KOPT-K1 (cell line): ENCODE data around the gene HECW1.

ENCODE experiments used
- H3K27ac ChIP-seq: fragments of 200-600 bp; sonication (generic); 2 replicates; pipeline ENCODE4 v1.5.1; 2016; ENCODE audit warnings: antibody characterized with exemption, mild to moderate bottlenecking, low read depth, low read length; ENCODE audit not compliant: poor library complexity, severe bottlenecking
- H3K36me3 ChIP-seq: fragments of 200-600 bp; sonication (generic); 2 replicates; pipeline ENCODE4 v1.5.1; 2017; ENCODE audit warnings: antibody characterized with exemption, mild to moderate bottlenecking, low read length, moderate library complexity; ENCODE audit not compliant: insufficient read depth
- H3K9me3 ChIP-seq: fragments of 200-600 bp; sonication (generic); 2 replicates; pipeline ENCODE4 v1.5.1; 2017; ENCODE audit warnings: antibody characterized with exemption, low read length, mild to moderate bottlenecking; ENCODE audit not compliant: insufficient read depth, poor library complexity, severe bottlenecking

Gene HECW1

GRCh38 chr7:43506460-43506859 lies 394.0 kb downstream of the HECW1 start:
- H3K27ac ChIP-seq: no peak overlapping the region
- no peaks in the 10 kb centered on the region for H3K36me3 ChIP-seq
- H3K9me3 ChIP-seq: no peaks in the 10 kb centered on the region

GRCh38 chr7:43508461-43508860 lies 396.0 kb downstream of the HECW1 start:
- no peaks in the 10 kb centered on the region for H3K36me3 ChIP-seq
- peak overlapping the region; percentile 19 for H3K27ac ChIP-seq
- no peaks in the 10 kb centered on the region for H3K9me3 ChIP-seq

- Histone ChIP-seq H3K9me3 (no peaks in the 10 kb centered on the region), H3K36me3 (no peaks in the 10 kb centered on the region), H3K27ac (no peak overlapping the region)
These were observed 397.5 kb downstream of the HECW1 start for GRCh38 chr7:43509906-43510305.

GRCh38 chr7:43511029-43511428 lies 398.6 kb downstream of the HECW1 start:
- Histone ChIP-seq H3K36me3 (no peaks in the 10 kb centered on the region), H3K9me3 (no peaks in the 10 kb centered on the region), H3K27ac (peak overlapping the region; percentile 69)

GRCh38 chr7:43511769-43512515 lies 399.5 kb downstream of the HECW1 start:
- H3K9me3 ChIP-seq: no peaks in the 10 kb centered on the region
- peak overlapping the region; percentile 69 for H3K27ac ChIP-seq
- no peaks in the 10 kb centered on the region for H3K36me3 ChIP-seq

GRCh38 chr7:43513251-43513650 lies 400.8 kb downstream of the HECW1 start:
- peak overlapping the region; percentile 69 for H3K27ac ChIP-seq
- no peaks in the 10 kb centered on the region for H3K9me3 ChIP-seq
- H3K36me3 ChIP-seq: no peaks in the 10 kb centered on the region

GRCh38 chr7:43516581-43517342 lies 404.3 kb downstream of the HECW1 start:
- H3K9me3 ChIP-seq: no peaks in the 10 kb centered on the region
- peak overlapping the region; percentile 93 for H3K27ac ChIP-seq
- no peaks in the 10 kb centered on the region for H3K36me3 ChIP-seq

- Histone ChIP-seq H3K36me3 (no peaks in the 10 kb centered on the region), H3K27ac (peak overlapping the region; percentile 93), H3K9me3 (no peaks in the 10 kb centered on the region)
These were observed 405.0 kb downstream of the HECW1 start for GRCh38 chr7:43517464-43517863.

GRCh38 chr7:43520201-43520600 lies 407.8 kb downstream of the HECW1 start:
- Histone ChIP-seq H3K36me3 (no peaks in the 10 kb centered on the region), H3K27ac (peak overlapping the region; percentile 41), H3K9me3 (no peaks in the 10 kb centered on the region)

- Histone ChIP-seq H3K27ac (no peak overlapping the region), H3K36me3 (no peaks in the 10 kb centered on the region), H3K9me3 (no peaks in the 10 kb centered on the region)
These were observed 410.1 kb downstream of the HECW1 start for GRCh38 chr7:43522406-43523156.

- H3K27ac ChIP-seq: no peak overlapping the region
- no peaks in the 10 kb centered on the region for H3K36me3 ChIP-seq
- no peaks in the 10 kb centered on the region for H3K9me3 ChIP-seq
These were observed 416.3 kb downstream of the HECW1 start for GRCh38 chr7:43528576-43529354.

- H3K9me3 ChIP-seq: no peaks in the 10 kb centered on the region
- no peak overlapping the region for H3K27ac ChIP-seq
- no peaks in the 10 kb centered on the region for H3K36me3 ChIP-seq
These were observed 418.3 kb downstream of the HECW1 start for GRCh38 chr7:43530553-43531410.

- no peaks in the 10 kb centered on the region for H3K9me3 ChIP-seq
- H3K36me3 ChIP-seq: no peaks in the 10 kb centered on the region
- no peak overlapping the region for H3K27ac ChIP-seq
These were observed 419.3 kb downstream of the HECW1 start for GRCh38 chr7:43531700-43532099.
